NT2/D1 (cell line): ENCODE data around the gene PMM1.

Experiments used
- DNase-seq: peaks from one replicate; pipeline ENCODE4 v3.0.0-alpha.2; 2011; ENCODE audit warnings: low read depth, low spot score
- H3K27me3 ChIP-seq: 2 replicates; pipeline ENCODE4 v1.6.0; 2011; ENCODE audit warnings: mild to moderate bottlenecking; ENCODE audit not compliant: insufficient read length, insufficient read depth
- H3K36me3 ChIP-seq: 2 replicates; pipeline ENCODE4 v1.6.1; 2011; ENCODE audit warnings: mild to moderate bottlenecking, low read length, mixed read lengths; ENCODE audit not compliant: insufficient read depth, insufficient read length
- H3K4me1 ChIP-seq: 2 replicates; pipeline ENCODE4 v1.5.1; 2011; ENCODE audit not compliant: insufficient read depth, insufficient read length
- H3K4me3 ChIP-seq: 2 replicates; pipeline ENCODE4 v1.5.1; 2011; ENCODE audit warnings: low read depth; ENCODE audit not compliant: insufficient read length
- H3K9ac ChIP-seq: 2 replicates; pipeline ENCODE4 v1.6.0; 2011; ENCODE audit warnings: low read depth; ENCODE audit not compliant: insufficient read length
- H3K9me3 ChIP-seq: 2 replicates; pipeline ENCODE4 v1.5.1; 2011; ENCODE audit warnings: mild to moderate bottlenecking, low read length; ENCODE audit not compliant: insufficient read depth
- SUZ12 ChIP-seq: IDR thresholded peaks from 2 replicates; pipeline ENCODE4 v1.6.1; 2011; ENCODE audit not compliant: insufficient read length, insufficient read depth; ENCODE audit errors: extremely low read depth
- YY1 ChIP-seq: IDR thresholded peaks from 2 replicates; pipeline ENCODE4 v1.6.1; 2011; ENCODE audit not compliant: insufficient read length, insufficient read depth
- ZNF274 ChIP-seq: IDR thresholded peaks from 2 replicates; pipeline ENCODE4 v1.6.1; 2011; ENCODE audit warnings: mild to moderate bottlenecking, low read depth, low read length

Gene PMM1

GRCh38 chr22:41551877-41552582 lies 37.6 kb downstream of the PMM1 start:
- Histone ChIP-seq H3K9ac (no peak overlapping the region), H3K4me3 (no peak overlapping the region), H3K4me1 (no peaks in the 10 kb centered on the region), H3K27me3 (no peaks in the 10 kb centered on the region), H3K9me3 (no peaks in the 10 kb centered on the region), H3K36me3 (no peaks in the 10 kb centered on the region)
- TF ChIP-seq SUZ12 = no peak
- TF ChIP-seq ZNF274 = no peak
- TF ChIP-seq YY1 = no peak
- no peak for DNase-seq

DNA sequence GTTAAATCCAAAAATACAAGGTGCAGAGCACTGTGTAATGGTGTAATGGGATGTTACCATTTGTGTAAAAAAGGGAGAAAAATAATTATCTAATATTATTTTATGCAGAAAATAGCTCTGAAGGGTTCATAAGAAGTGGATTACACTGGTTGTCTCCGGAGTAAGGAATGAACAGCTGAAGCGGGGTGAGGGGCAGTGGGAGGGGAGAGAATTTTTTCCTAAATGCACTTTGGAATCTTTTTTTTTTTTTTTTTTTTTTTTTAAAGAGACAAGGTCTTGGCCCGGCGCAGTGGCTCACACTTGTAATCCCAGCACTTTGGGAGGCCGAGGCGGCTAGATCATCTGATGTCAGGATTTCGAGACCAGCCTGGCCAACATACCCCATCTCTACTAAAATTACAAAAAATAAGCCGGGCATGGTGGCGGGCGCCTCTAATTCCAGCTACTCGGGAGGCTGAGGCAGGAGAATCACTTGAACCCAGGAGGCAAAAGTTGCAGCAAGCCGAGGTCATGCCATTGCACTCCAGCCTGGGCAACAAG lies 38.6 kb downstream of the PMM1 start:
- TF ChIP-seq SUZ12 (no peak), YY1 (no peak), ZNF274 (no peak)
- no peaks in the 10 kb centered on the region for H3K36me3 ChIP-seq
- no peak overlapping the region for H3K4me3 ChIP-seq
- no peaks in the 10 kb centered on the region for H3K27me3 ChIP-seq
- no peaks in the 10 kb centered on the region for H3K9me3 ChIP-seq
- DNase-seq = no peak
- no peak overlapping the region for H3K9ac ChIP-seq
- H3K4me1 ChIP-seq = no peaks in the 10 kb centered on the region

DNA sequence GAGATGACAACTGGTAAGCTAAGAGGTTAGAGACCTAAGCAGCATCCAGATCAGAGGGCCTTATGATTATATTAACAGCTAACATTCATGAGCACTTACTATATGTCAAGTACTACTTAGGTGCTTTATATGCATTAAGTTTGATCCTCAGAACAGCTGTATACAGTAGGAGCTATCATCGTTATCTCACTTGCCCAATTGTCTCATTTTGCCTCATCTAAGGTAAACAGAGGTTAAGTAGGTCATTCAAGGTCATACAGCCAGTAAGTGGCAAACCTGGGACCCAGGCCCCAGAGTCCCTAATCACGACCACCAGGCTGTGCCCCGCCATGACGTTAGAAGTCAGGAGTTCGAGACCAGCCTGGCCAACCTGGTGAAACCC lies 40.8 kb downstream of the PMM1 start:
- DNase-seq = no peak
- Histone ChIP-seq H3K4me3 (no peak overlapping the region), H3K36me3 (no peaks in the 10 kb centered on the region), H3K27me3 (no peaks in the 10 kb centered on the region), H3K4me1 (no peaks in the 10 kb centered on the region), H3K9ac (no peak overlapping the region), H3K9me3 (no peaks in the 10 kb centered on the region)
- TF ChIP-seq SUZ12 (no peak), ZNF274 (no peak), YY1 (no peak)

DNA sequence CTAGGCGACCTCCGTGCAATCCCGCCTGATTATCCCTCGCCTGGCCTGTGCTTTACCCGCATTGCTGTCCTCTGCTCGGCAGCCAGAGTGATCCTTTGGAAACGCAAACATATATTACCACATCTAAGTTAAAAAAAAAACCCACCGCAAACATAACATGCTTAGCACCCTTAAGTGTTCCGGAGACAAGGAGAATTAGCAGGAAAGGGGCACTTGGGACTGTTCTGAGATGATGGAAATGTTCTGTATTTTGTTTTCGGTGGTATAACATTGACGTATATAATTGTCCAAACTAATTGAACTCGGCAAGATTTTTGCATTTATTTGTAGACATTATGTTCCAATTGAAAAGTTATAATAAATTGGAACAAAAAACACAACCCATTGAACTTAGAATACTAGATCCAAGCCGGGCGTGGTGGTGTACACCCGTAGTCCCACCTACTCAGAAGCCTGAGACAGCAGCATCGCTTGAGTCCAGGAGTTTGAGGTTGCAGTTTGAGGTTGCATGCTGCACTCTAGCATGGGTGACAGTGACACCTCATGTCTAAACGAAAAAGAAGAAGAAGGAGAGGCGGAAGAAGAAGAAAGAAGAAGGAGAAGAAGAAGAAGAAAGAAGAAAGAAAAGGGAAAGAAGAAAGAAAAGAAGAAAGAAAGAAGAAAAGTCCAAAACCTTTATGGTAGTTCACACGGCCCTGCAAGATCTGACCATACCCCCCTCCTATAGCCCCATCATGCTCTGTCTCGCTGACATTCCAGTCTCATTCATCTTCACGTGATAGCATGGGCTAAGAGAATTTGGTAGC lies 44.8 kb downstream of the PMM1 start:
- Histone ChIP-seq H3K27me3 (no peaks in the 10 kb centered on the region), H3K4me3 (peak overlapping the region; percentile 92), H3K9me3 (no peaks in the 10 kb centered on the region), H3K36me3 (peaks cover 23% of the 10 kb centered on the region), H3K4me1 (no peaks in the 10 kb centered on the region), H3K9ac (no peak overlapping the region)
- TF ChIP-seq SUZ12 (no peak), ZNF274 (no peak), YY1 (no peak)
- no peak for DNase-seq

- TF ChIP-seq ZNF274 (no peak), SUZ12 (no peak), YY1 (no peak)
- peak within 1 kb of the TSS; percentile 92 for H3K4me3 ChIP-seq
- peak within 1 kb of the TSS; percentile 93 for H3K9ac ChIP-seq
- DNase-seq = peak; percentile 91
- H3K9me3 ChIP-seq = no peaks in the 10 kb centered on the region
- no peaks in the 10 kb centered on the region for H3K4me1 ChIP-seq
- H3K27me3 ChIP-seq = no peaks in the 10 kb centered on the region
- H3K36me3 ChIP-seq = peaks cover 31% of the 10 kb centered on the region
These were observed 45.6 kb downstream of the PMM1 start, which contains the start of gene POLR3H for GRCh38 chr22:41543854-41544670. TSS of gene POLR3H (minus strand) at chr22:41544470. CDS start at chr22:41544101, 369 bp downstream.

GRCh38 chr22:41542224-41542623 lies 47.4 kb downstream of the PMM1 start:
- Histone ChIP-seq H3K4me1 (peaks cover 1% of the 10 kb centered on the region), H3K27me3 (no peaks in the 10 kb centered on the region), H3K9ac (no peak overlapping the region), H3K9me3 (no peaks in the 10 kb centered on the region), H3K4me3 (no peak overlapping the region), H3K36me3 (peaks cover 42% of the 10 kb centered on the region)
- TF ChIP-seq YY1 = no peak
- TF ChIP-seq ZNF274 = no peak
- TF ChIP-seq SUZ12 = no peak
- DNase-seq = no peak

DNA sequence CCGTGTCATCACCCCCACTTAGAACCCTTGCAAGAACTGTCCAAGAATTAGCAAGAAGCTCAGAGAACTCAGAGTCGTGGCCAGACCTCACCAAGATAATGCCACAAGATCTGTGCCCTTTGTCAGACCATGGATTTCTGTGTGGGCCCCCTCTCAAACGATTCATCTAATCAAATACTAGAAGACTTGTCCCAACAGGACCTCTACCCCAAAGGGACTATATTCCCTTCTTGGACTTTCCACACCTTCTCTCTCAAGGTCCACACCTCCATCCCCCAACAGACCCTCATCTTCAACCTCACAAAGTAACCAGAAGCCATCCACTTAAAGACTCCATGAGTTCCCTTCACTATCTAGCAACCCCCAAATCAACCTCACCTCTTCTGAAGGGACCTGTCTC lies 48.2 kb downstream of the PMM1 start:
- H3K9ac ChIP-seq = no peak overlapping the region
- no peak overlapping the region for H3K4me3 ChIP-seq
- H3K4me1 ChIP-seq = peaks cover 4% of the 10 kb centered on the region
- TF ChIP-seq ZNF274 (no peak), SUZ12 (no peak), YY1 (no peak)
- H3K36me3 ChIP-seq = peaks cover 46% of the 10 kb centered on the region
- no peaks in the 10 kb centered on the region for H3K27me3 ChIP-seq
- DNase-seq = no peak
- no peaks in the 10 kb centered on the region for H3K9me3 ChIP-seq
